WTC11 (cell line): ENCODE data around the gene CACNA1D.
"Not testable (repeated sequence)": the region's sequence is repeated elsewhere in the genome, so short reads cannot be mapped to it uniquely, and the experiment has no call there.

Source experiments
- GTF2I ChIP-seq: fragments of 250-450 bp; sonication (Bioruptor Pico); conservative IDR thresholded peaks from 2 replicates; pipeline ENCODE4 v1.4.0; 2021; ENCODE audit warnings: mild to moderate bottlenecking
- SMAD4 ChIP-seq: sonication (generic); formaldehyde crosslinking; IDR thresholded peaks from 2 replicates; pipeline ENCODE4 v1.8.0; 2022; ENCODE audit warnings: mild to moderate bottlenecking, missing genetic modification reagents
- TEAD4 ChIP-seq: sonication (generic); formaldehyde crosslinking; IDR thresholded peaks from 2 replicates; pipeline ENCODE4 v1.8.0; 2022; ENCODE audit warnings: mild to moderate bottlenecking, missing genetic modification reagents
- TP53 ChIP-seq: sonication (generic); formaldehyde crosslinking; IDR thresholded peaks from 2 replicates; pipeline ENCODE4 v1.8.1; 2023; ENCODE audit warnings: mild to moderate bottlenecking, missing genetic modification reagents
- ZNF416 ChIP-seq: fragments of 250-450 bp; sonication (Bioruptor Pico); IDR thresholded peaks from 2 replicates; pipeline ENCODE4 v1.9.0; 2021; ENCODE audit warnings: mild to moderate bottlenecking, inconsistent platforms
- TF ChIP-seq, protein P1 (sequence below): fragments of 200-600 bp; IDR thresholded peaks from 2 replicates; pipeline ENCODE4 v1.8.0; 2022; ENCODE audit warnings: antibody characterized with exemption
- TF ChIP-seq, protein P2 (sequence below): sonication (generic); formaldehyde crosslinking; conservative IDR thresholded peaks from 2 replicates; pipeline ENCODE4 v1.8.1; 2022; ENCODE audit warnings: mild to moderate bottlenecking, missing genetic modification reagents
- TF ChIP-seq, protein P3 (sequence below): sonication (generic); formaldehyde crosslinking; IDR thresholded peaks from 2 replicates; pipeline ENCODE4 v1.8.0; 2022; ENCODE audit warnings: mild to moderate bottlenecking, missing genetic modification reagents
- TF ChIP-seq, protein P4 (sequence below): sonication (generic); formaldehyde crosslinking; IDR thresholded peaks from 2 replicates; pipeline ENCODE4 v1.8.1; 2023; ENCODE audit warnings: mild to moderate bottlenecking, missing genetic modification reagents, moderate library complexity
- TF ChIP-seq, protein P5 (sequence below): sonication (generic); formaldehyde crosslinking; IDR thresholded peaks from 2 replicates; pipeline ENCODE4 v1.8.1; 2023; ENCODE audit warnings: mild to moderate bottlenecking, missing genetic modification reagents, borderline replicate concordance

DNA sequence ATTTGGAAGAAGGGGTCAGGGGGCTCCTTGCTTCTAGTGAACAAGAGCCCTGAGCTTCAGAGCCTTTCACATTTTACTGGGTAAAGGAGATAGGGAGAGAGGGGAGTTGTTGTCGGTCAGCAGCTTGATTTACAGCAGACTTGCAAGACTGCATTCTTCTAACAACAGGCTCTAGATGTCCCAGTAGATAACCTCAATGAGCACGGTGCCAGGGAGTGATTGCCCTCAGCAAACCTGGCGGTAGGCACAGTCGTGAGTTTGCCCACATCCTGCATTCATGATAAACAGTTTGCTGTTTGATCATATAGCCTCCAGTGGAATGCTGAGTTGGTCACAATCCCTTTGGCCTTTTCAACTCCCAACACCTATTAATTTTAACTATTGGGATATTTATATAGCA is 170.4 kb downstream of the CACNA1D start:
- TF ChIP-seq, protein P1, sequence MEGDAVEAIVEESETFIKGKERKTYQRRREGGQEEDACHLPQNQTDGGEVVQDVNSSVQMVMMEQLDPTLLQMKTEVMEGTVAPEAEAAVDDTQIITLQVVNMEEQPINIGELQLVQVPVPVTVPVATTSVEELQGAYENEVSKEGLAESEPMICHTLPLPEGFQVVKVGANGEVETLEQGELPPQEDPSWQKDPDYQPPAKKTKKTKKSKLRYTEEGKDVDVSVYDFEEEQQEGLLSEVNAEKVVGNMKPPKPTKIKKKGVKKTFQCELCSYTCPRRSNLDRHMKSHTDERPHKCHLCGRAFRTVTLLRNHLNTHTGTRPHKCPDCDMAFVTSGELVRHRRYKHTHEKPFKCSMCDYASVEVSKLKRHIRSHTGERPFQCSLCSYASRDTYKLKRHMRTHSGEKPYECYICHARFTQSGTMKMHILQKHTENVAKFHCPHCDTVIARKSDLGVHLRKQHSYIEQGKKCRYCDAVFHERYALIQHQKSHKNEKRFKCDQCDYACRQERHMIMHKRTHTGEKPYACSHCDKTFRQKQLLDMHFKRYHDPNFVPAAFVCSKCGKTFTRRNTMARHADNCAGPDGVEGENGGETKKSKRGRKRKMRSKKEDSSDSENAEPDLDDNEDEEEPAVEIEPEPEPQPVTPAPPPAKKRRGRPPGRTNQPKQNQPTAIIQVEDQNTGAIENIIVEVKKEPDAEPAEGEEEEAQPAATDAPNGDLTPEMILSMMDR, result not testable (repeated sequence)
- TF ChIP-seq, protein P2, sequence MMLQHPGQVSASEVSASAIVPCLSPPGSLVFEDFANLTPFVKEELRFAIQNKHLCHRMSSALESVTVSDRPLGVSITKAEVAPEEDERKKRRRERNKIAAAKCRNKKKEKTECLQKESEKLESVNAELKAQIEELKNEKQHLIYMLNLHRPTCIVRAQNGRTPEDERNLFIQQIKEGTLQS, result not testable (repeated sequence)
- not testable (repeated sequence) for TF ChIP-seq TEAD4 (CRISPR knock-in tag); GTF2I (CRISPR knock-in tag); TP53; ZNF416 (CRISPR knock-in tag); SMAD4 (CRISPR knock-in tag)
- TF ChIP-seq, protein P3, sequence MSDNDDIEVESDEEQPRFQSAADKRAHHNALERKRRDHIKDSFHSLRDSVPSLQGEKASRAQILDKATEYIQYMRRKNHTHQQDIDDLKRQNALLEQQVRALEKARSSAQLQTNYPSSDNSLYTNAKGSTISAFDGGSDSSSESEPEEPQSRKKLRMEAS (CRISPR knock-in tag), result not testable (repeated sequence)
- TF ChIP-seq, protein P4, sequence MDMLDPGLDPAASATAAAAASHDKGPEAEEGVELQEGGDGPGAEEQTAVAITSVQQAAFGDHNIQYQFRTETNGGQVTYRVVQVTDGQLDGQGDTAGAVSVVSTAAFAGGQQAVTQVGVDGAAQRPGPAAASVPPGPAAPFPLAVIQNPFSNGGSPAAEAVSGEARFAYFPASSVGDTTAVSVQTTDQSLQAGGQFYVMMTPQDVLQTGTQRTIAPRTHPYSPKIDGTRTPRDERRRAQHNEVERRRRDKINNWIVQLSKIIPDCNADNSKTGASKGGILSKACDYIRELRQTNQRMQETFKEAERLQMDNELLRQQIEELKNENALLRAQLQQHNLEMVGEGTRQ (CRISPR knock-in tag), result not testable (repeated sequence)
- TF ChIP-seq, protein P5, sequence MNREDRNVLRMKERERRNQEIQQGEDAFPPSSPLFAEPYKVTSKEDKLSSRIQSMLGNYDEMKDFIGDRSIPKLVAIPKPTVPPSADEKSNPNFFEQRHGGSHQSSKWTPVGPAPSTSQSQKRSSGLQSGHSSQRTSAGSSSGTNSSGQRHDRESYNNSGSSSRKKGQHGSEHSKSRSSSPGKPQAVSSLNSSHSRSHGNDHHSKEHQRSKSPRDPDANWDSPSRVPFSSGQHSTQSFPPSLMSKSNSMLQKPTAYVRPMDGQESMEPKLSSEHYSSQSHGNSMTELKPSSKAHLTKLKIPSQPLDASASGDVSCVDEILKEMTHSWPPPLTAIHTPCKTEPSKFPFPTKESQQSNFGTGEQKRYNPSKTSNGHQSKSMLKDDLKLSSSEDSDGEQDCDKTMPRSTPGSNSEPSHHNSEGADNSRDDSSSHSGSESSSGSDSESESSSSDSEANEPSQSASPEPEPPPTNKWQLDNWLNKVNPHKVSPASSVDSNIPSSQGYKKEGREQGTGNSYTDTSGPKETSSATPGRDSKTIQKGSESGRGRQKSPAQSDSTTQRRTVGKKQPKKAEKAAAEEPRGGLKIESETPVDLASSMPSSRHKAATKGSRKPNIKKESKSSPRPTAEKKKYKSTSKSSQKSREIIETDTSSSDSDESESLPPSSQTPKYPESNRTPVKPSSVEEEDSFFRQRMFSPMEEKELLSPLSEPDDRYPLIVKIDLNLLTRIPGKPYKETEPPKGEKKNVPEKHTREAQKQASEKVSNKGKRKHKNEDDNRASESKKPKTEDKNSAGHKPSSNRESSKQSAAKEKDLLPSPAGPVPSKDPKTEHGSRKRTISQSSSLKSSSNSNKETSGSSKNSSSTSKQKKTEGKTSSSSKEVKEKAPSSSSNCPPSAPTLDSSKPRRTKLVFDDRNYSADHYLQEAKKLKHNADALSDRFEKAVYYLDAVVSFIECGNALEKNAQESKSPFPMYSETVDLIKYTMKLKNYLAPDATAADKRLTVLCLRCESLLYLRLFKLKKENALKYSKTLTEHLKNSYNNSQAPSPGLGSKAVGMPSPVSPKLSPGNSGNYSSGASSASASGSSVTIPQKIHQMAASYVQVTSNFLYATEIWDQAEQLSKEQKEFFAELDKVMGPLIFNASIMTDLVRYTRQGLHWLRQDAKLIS (CRISPR knock-in tag), result not testable (repeated sequence)
